Osteoblast (primary cell): ENCODE measurements around the gene ZSCAN5C. TPM values are rescaled to one million over a fixed set of nuclear protein-coding genes. Genes with fewer than 3 reads are reported as not detected.

Experiments used
- DNase-seq: peaks from one replicate; pipeline ENCODE4 v3.0.0; 2011; ENCODE audit warnings: low spot score, mixed read lengths; ENCODE audit not compliant: insufficient read length; ENCODE audit errors: missing footprints
- H2AFZ ChIP-seq: 2 replicates; pipeline ENCODE4 v1.6.0; 2011; ENCODE audit warnings: mild to moderate bottlenecking, low read length
- H3K27ac ChIP-seq: 2 replicates; pipeline ENCODE4 v1.5.1; 2011; ENCODE audit warnings: mild to moderate bottlenecking, low read depth, low read length, moderate library complexity
- H3K27me3 ChIP-seq: 2 replicates; pipeline ENCODE4 v1.6.0; 2012; ENCODE audit warnings: mild to moderate bottlenecking, control low read depth, inconsistent platforms, low read length, moderate library complexity; ENCODE audit not compliant: insufficient read depth
- H3K36me3 ChIP-seq: 2 replicates; pipeline ENCODE4 v1.5.1; 2011; ENCODE audit warnings: mild to moderate bottlenecking, low read length, control low read depth, moderate library complexity; ENCODE audit not compliant: insufficient read depth
- H3K4me1 ChIP-seq: 2 replicates; pipeline ENCODE4 v1.5.1; 2011; ENCODE audit warnings: mild to moderate bottlenecking, low read length, control low read depth, moderate library complexity; ENCODE audit not compliant: insufficient read depth
- H3K4me2 ChIP-seq: 2 replicates; pipeline ENCODE4 v1.6.0; 2011; ENCODE audit warnings: mild to moderate bottlenecking, low read length; ENCODE audit not compliant: insufficient read depth
- H3K4me3 ChIP-seq: fragments of 200-600 bp; sonication (generic); 3 replicates; pipeline ENCODE4 v1.5.1; 2012; ENCODE audit warnings: mild to moderate bottlenecking, low read length, inconsistent platforms; ENCODE audit not compliant: insufficient read depth
- H3K79me2 ChIP-seq: 2 replicates; pipeline ENCODE4 v1.6.0; 2012; ENCODE audit warnings: mild to moderate bottlenecking, low read length, control low read depth, inconsistent platforms; ENCODE audit not compliant: insufficient read depth
- H3K9me3 ChIP-seq: 2 replicates; pipeline ENCODE4 v1.5.1; 2011; ENCODE audit warnings: low read depth, low read length, control low read depth
- H4K20me1 ChIP-seq: 2 replicates; pipeline ENCODE4 v1.6.0; 2012; ENCODE audit warnings: mild to moderate bottlenecking, low read length, control low read depth; ENCODE audit not compliant: insufficient read depth
- total RNA-seq: library from RNA; depleted of rRNA; stranded (reverse); fragments of >200 nt; gene quantifications from 2 replicates; pipeline ENCODE4 v1.2.3, GENCODE V29; 2012
- TF ChIP-seq, protein P1 (sequence below): IDR thresholded peaks from 2 replicates; pipeline ENCODE4 v1.5.1; 2011; ENCODE audit warnings: mild to moderate bottlenecking, low read depth, low read length, moderate library complexity; ENCODE audit errors: extremely low read depth

Gene ZSCAN5C
- total RNA-seq, 1 donor = not detected

DNA sequence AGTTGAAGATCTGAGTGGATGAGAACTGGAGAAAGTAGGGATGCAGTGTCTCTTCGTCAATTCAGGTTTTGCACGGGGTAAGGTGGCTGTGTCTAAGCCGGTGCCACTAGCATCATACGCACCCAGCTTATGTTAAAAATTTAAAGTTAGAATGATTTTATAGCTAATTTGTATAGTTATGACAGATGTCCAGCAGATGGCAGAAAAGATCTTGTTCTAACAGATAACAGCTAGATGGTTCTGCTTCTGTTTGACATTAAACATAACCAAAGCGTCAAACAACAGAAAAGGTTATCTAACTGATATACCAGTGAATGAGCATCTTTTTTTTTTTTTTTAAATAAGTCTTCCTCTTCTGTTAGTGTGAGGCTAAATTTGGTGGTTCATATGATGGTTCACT is 51.7 kb downstream of the ZSCAN5C start:
- TF ChIP-seq, protein P1, sequence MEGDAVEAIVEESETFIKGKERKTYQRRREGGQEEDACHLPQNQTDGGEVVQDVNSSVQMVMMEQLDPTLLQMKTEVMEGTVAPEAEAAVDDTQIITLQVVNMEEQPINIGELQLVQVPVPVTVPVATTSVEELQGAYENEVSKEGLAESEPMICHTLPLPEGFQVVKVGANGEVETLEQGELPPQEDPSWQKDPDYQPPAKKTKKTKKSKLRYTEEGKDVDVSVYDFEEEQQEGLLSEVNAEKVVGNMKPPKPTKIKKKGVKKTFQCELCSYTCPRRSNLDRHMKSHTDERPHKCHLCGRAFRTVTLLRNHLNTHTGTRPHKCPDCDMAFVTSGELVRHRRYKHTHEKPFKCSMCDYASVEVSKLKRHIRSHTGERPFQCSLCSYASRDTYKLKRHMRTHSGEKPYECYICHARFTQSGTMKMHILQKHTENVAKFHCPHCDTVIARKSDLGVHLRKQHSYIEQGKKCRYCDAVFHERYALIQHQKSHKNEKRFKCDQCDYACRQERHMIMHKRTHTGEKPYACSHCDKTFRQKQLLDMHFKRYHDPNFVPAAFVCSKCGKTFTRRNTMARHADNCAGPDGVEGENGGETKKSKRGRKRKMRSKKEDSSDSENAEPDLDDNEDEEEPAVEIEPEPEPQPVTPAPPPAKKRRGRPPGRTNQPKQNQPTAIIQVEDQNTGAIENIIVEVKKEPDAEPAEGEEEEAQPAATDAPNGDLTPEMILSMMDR = peak; percentile 53
- no peaks in the 10 kb centered on the region for H3K36me3 ChIP-seq
- DNase-seq = peak; percentile 57

DNA sequence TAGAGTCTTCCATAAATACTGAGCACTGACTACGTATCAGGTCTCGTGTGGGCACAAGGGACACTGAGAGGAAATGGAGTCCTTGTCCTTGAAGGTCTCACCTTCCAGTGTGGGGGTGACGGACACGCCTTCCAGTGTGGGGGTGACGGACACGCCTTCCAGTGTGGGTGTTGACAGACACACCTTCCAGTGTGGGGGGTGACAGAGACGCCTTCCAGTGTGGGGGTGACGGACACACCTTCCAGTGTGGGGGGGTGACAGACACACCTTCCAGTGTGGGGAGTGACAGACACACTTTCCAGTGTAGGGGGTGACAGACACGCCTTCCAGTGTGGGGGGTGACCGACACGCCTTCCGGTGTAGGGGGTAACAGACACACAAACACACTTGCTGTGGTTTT is 56.2 kb downstream of the ZSCAN5C start:
- TF ChIP-seq, protein P1 = no peak
- Histone ChIP-seq H3K27ac (no peak overlapping the region), H3K36me3 (no peaks in the 10 kb centered on the region), H3K9me3 (no peaks in the 10 kb centered on the region), H3K27me3 (no peaks in the 10 kb centered on the region), H3K4me2 (no peak overlapping the region), H3K79me2 (no peaks in the 10 kb centered on the region), H2AFZ (no peak overlapping the region), H4K20me1 (peaks cover 3% of the 10 kb centered on the region), H3K4me1 (no peaks in the 10 kb centered on the region), H3K4me3 (no peak overlapping the region)
- no peak for DNase-seq

More for the DNA sequence above, 51.7 kb downstream of the ZSCAN5C start:
- Histone ChIP-seq H3K27me3 (no peaks in the 10 kb centered on the region), H4K20me1 (peaks cover 3% of the 10 kb centered on the region), H3K9me3 (no peaks in the 10 kb centered on the region), H3K4me1 (no peaks in the 10 kb centered on the region), H3K4me3 (no peak overlapping the region), H2AFZ (no peak overlapping the region), H3K27ac (no peak overlapping the region), H3K4me2 (no peak overlapping the region), H3K79me2 (no peaks in the 10 kb centered on the region)

Other genes with a start within 250 kb of the ZSCAN5C start
- gene NLRP5, start 215.5 kb upstream of the ZSCAN5C start, total RNA-seq = not detected in 2 replicates
- 23.6 and 27.5 TPM in 2 replicates for gene ZNF787, start 81.0 kb upstream of the ZSCAN5C start, total RNA-seq
- gene ZNF444, start 61.0 kb upstream of the ZSCAN5C start, total RNA-seq = 13.0 and 16.6 TPM in 2 replicates
- not detected in 2 replicates for gene GALP, start 26.3 kb upstream of the ZSCAN5C start, total RNA-seq
- under 0.01 TPM in 1 of 2 replicates, not detected in the other for gene ZSCAN5B, start 4.5 kb upstream of the ZSCAN5C start, total RNA-seq
- gene EDDM13, start 70.5 kb downstream of the ZSCAN5C start, total RNA-seq = not detected in 2 replicates
- gene ZSCAN5A, start 112.6 kb downstream of the ZSCAN5C start, total RNA-seq = 4.3 and 6.8 TPM in 2 replicates
- gene ZNF582, start 191.3 kb downstream of the ZSCAN5C start, total RNA-seq = 2.2 and 3.2 TPM in 2 replicates
- gene ZNF583, start 202.1 kb downstream of the ZSCAN5C start, total RNA-seq = 7.6 and 10.3 TPM in 2 replicates